ENCODE data around the gene LAMA3.

- TF ChIP-seq CTCF (IDR thresholded peaks at IDR 0.05) (no peak), POLR2A (IDR thresholded peaks at IDR 0.05) (no peak)
Measured at GRCh38 chr18:23951206-23951605, 262.0 kb downstream of the LAMA3 start.

All from Peyer's patch (tissue), 4 donors.